NOMO-1 treated with DMSO at 0.1 percent for 48 hours (cell line): ENCODE measurements around the gene SLC9B1.

ENCODE experiments used
- DNase-seq: peaks from one replicate; lab custom pipeline; 2025; ENCODE audit not compliant: unreplicated experiment; lab: John Stamatoyannopoulos, UW

SLC9B1 gene

GRCh38 chr4:103019308-103020124 lies at the start of gene SLC9B1:
Gene SLC9B1 (minus strand): TSS chr4:103019705. CDS start chr4:102991711, 27,994 bp downstream.
- DNase-seq = peak; percentile 88

GRCh38 chr4:103067841-103068547 lies 48.5 kb upstream of the SLC9B1 start:
- DNase-seq = no peak

- DNase-seq = no peak
Measured at GRCh38 chr4:103060453-103061148, 41.1 kb upstream of the SLC9B1 start.

GRCh38 chr4:103054030-103054429 lies 34.5 kb upstream of the SLC9B1 start:
- DNase-seq = no peak

DNA sequence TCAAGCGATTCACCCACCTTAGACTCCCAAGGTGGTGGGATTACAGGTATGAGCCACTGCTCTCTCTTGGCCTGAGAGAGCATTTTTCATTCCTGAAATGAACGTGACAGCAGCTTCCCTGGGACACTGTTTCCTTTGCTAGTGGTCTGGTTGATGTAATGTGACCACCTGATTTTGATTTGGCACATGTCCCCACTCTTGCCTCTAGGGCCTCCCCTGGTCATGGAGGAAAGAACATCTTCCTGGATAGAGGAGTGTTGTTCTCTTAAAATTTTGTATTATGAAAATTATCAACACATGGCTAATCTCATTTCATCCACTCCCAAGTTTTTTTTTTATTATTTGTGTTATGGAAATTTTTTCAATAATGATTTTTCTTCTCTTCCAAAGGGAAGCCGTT lies 33.3 kb upstream of the SLC9B1 start:
- DNase-seq = no peak

GRCh38 chr4:103052145-103052544 lies 32.6 kb upstream of the SLC9B1 start:
- DNase-seq = no peak

DNA sequence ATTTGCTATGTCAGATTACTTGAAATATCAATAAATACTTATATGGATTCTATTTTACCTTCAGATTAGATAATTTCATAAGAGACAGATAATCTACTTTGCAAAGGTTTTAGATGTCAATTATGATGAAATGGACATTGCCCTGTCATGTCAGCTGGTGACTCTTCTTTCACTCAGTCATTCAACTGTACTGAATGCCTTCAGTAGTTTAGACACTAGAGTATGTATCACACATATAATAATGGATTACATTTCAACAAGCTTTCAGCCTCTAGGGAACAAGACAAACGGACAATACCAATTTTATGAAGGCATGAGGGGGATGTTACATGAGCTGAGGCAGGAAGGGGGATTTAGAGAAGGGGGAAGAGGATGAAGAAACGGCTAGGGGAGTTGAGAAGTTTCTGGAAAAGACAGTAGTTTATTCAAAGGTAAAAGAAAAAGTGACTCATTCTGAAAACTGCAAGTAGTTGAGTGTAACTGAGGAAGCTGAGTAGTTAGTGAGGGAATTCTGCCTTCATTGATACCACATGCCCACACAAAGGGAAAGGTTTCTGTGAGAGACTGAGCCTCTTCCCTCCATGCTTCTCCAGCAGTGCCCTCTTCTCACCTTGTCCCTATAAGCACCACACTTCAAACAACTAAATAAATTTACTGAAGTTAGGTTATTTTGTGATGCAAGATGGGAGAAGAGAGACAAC lies 31.4 kb upstream of the SLC9B1 start:
- no peak for DNase-seq

- peak; percentile 55 for DNase-seq
Measured at GRCh38 chr4:103046416-103047290, 27.1 kb upstream of the SLC9B1 start.

DNA sequence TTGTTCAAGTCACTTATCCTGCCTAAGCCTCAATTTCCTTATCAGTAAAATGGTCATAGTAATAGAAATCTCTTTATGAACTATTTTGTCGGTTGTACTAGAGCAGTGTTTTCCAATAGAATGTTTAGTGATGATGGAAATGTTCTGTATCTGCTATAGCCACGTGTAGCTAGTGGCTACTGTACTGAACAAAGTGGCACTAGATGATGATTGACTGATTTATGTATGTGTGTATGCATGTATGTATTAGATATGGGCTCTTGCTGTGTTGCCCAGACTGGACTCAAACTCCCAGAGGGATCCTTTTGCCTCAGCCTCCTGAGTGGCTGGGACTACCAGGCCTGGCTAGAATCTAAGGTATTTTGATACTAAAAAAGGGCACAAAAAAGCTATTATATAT lies 24.7 kb upstream of the SLC9B1 start:
- DNase-seq = no peak

DNA sequence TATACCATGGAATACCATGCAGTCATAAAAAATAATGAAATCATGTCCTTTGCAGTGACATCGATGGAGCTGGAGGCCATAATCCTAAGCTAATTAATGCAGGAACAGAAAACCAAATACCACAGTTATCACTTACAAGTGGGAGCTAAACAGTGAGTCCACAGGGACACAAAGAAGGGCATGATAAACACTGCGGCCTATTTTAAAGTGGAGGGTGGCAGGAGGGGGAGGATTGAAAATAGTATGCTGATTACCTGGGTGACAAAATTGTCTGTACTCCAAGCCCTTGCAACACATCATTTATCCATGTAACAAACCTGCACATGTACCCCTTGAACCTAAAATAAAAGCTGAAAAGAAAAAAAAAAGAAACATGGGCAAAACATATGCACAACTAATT lies 16.7 kb upstream of the SLC9B1 start:
- DNase-seq = no peak

DNA sequence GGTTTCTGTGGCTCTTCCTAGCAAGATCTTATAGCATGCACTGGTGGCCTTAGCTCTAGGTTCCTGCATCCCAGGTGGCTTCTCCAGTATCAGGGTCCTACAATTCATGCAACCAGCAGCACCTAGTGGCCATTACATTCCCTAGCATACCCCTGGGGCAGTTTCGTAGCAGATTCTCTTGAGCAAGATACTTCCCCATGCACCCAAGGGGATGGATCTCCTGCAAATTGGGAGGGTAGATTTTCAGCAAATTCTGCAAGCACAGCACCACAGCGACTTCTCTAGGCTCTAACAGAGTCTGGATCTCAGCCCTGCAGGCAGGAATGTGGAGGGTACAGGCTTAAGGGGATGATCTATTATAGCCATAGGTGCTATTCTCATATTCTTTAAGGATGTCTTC lies 13.1 kb upstream of the SLC9B1 start:
- peak; percentile 37 for DNase-seq

DNA sequence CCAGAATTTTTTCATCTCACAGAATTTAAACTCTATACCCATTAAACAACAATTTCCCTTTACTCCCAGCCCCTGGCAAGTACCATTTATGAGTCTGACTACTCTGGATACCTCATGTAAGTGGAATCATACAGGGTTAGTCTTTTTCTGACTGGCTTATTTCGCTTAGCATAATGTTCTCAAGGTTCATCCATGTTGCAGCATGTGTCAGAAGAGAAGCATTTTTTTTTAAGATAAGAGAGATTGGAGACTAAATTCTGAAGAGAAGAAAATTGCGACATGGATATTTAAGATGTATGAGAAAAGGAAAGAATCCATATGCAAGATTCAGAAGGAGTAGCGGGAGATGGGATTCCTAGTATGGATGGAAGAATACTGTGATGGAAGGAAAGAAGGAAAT lies 11.3 kb upstream of the SLC9B1 start:
- DNase-seq = no peak

- DNase-seq = no peak
Measured at GRCh38 chr4:103029300-103029699, 9.8 kb upstream of the SLC9B1 start.

GRCh38 chr4:103026868-103027267 lies 7.4 kb upstream of the SLC9B1 start:
- no peak for DNase-seq

- DNase-seq = no peak
Measured at GRCh38 chr4:103024996-103025395, 5.5 kb upstream of the SLC9B1 start.

DNA sequence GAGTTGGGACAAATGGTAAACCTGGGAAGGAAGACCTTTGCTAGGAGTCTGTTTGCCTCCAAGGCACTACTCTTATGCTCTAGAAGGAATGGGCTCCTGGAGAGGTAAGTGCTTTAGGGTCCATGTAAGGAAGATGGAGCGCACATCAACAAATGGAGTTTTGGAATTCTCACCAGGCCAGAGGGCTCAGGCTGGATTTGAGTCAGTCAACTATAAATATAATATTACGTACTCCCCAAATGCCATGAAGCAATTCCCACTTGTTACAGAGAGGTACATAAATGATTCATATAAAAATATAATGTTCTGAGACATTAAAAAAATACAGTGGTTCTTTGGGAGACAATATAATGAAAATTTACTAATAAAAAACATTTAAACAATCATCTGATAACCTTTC lies 1.6 kb upstream of the SLC9B1 start:
- DNase-seq = no peak

DNA sequence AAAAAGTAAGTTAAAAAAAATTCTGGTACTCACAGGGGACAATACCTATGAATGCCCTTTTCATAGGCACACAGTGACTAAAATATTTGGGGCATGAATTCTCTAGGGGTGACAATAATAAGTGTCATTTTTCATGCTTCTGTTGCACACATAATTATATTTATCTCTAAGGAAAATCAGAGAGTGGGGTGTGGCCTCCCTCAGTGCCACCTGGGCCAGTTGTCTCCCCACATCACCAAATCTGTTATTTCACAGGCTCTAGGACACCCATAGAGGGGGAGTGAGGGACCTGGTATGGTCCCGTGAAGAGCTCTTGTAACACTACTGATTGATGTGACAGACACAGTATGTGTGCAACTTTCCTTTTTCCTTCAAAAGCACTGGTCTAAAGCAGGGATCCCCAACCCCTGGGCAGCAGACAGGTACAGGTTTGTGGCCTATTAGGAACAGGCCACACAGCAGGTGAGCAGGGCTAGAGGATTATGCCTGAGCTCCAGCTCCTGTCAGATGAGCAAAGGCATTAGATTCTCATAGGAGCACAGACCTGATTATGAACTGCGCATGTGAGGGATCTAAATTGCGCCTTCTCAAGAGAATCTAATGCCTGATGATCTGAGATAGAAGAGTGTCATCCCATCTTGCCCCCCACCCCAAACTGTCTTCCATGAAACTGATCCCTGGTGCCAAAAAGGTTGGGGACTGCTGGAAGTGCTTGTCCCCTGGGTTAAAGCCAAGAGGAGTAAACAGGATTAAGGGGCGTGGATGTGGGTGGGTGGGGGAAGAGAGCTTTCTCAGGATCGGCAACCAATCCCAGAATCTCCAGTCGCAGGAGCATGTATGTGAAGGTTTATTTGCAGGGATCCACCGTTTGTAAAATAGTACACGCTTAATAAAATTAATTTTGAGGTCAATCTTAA lies 856 bp downstream of the SLC9B1 start:
- no peak for DNase-seq

GRCh38 chr4:103012551-103012950 lies 7.0 kb downstream of the SLC9B1 start:
- DNase-seq = no peak

GRCh38 chr4:103012060-103012459 lies 7.4 kb downstream of the SLC9B1 start:
- no peak for DNase-seq
